ENCODE measurements around the gene MGST3. TPM values are rescaled to one million over a fixed set of nuclear protein-coding genes. Genes with fewer than 3 reads are reported as not detected.

MGST3 gene
- total RNA-seq, 1 donor from 2014 or later, result 177 TPM

- Histone ChIP-seq H3K4me3 (no peak overlapping the region), H3K36me3 (no peaks in the 10 kb centered on the region), H3K27ac (no peak overlapping the region), H3K27me3 (no peaks in the 10 kb centered on the region), H3K9me3 (no peaks in the 10 kb centered on the region), H3K4me1 (no peaks in the 10 kb centered on the region)
- intact Hi-C loops (cut with DNase I), result no loop called here
- TF ChIP-seq CTCF (IDR thresholded peaks at IDR 0.05), result no peak
- no peak for DNase-seq (ENCODE audit: low spot score in 2 of 2)
Measured at GRCh38 chr1:165619647-165620151, 11.3 kb upstream of the MGST3 start.

GRCh38 chr1:165623624-165624023 is 7.4 kb upstream of the MGST3 start:
- Histone ChIP-seq H3K36me3 (no peaks in the 10 kb centered on the region), H3K4me1 (no peaks in the 10 kb centered on the region), H3K9me3 (no peaks in the 10 kb centered on the region), H3K27me3 (no peaks in the 10 kb centered on the region), H3K4me3 (no peak overlapping the region), H3K27ac (no peak overlapping the region)
- no peak for DNase-seq (ENCODE audit: low spot score in 2 of 2)
- intact Hi-C loops (cut with DNase I), result no loop called here
- no peak for TF ChIP-seq CTCF (IDR thresholded peaks at IDR 0.05)

GRCh38 chr1:165624441-165624840 is 6.6 kb upstream of the MGST3 start:
- Histone ChIP-seq H3K27me3 (no peaks in the 10 kb centered on the region), H3K9me3 (no peaks in the 10 kb centered on the region), H3K27ac (no peak overlapping the region), H3K4me1 (no peaks in the 10 kb centered on the region), H3K36me3 (no peaks in the 10 kb centered on the region), H3K4me3 (no peak overlapping the region)
- intact Hi-C loops (cut with DNase I), result no loop called here
- DNase-seq (ENCODE audit: low spot score in 2 of 2), result no peak
- no peak for TF ChIP-seq CTCF (IDR thresholded peaks at IDR 0.05)

- H3K9me3 ChIP-seq, result no peaks in the 10 kb centered on the region
- no peak overlapping the region for H3K4me3 ChIP-seq
- intact Hi-C loops (cut with DNase I), result no loop called here
- no peak for DNase-seq (ENCODE audit: low spot score in 2 of 2)
- no peak overlapping the region for H3K27ac ChIP-seq
- no peak for TF ChIP-seq CTCF (IDR thresholded peaks at IDR 0.05)
- H3K4me1 ChIP-seq, result peaks cover 0 to 8% of the 10 kb centered on the region in 2 donors
- no peaks in the 10 kb centered on the region for H3K27me3 ChIP-seq
- H3K36me3 ChIP-seq, result no peaks in the 10 kb centered on the region
Measured at GRCh38 chr1:165628147-165628822, 2.7 kb upstream of the MGST3 start.

- H3K36me3 ChIP-seq, result no peaks in the 10 kb centered on the region
- no peaks in the 10 kb centered on the region for H3K27me3 ChIP-seq
- no peaks in the 10 kb centered on the region for H3K9me3 ChIP-seq
- H3K27ac ChIP-seq, result no peak overlapping the region
- intact Hi-C loops (cut with DNase I), result no loop called here
- no peak overlapping the region for H3K4me3 ChIP-seq
- DNase-seq (ENCODE audit: low spot score in 2 of 2), result no peak
- H3K4me1 ChIP-seq, result peaks cover 3 to 16% of the 10 kb centered on the region in 2 donors
- TF ChIP-seq CTCF (IDR thresholded peaks at IDR 0.05), result no peak
Measured at GRCh38 chr1:165629151-165629550, 1.9 kb upstream of the MGST3 start.
